Lower lobe of right lung (tissue), 2 donors: ENCODE data around the gene POFUT2. TPM values are rescaled to one million over a fixed set of nuclear protein-coding genes. Genes with fewer than 3 reads are reported as not detected.

ENCODE experiments used
- ATAC-seq, 2 donors: fragments of 200-7000 bp; cut with Tn5 transposase; one replicate each; pipeline ENCODE4 v1.9.1; 2020 to 2022; ENCODE audit warnings: mild to moderate bottlenecking in 2 of 2, moderate library complexity in 2 of 2
- DNase-seq: peaks from one replicate; pipeline ENCODE4 v3.0.0-alpha.2; 2020
- H3K27ac ChIP-seq: fragments of 200-600 bp; one replicate; pipeline ENCODE4 v1.8.0; 2022
- H3K27me3 ChIP-seq: fragments of 200-600 bp; one replicate; pipeline ENCODE4 v1.8.0; 2022; ENCODE audit warnings: low read depth
- H3K36me3 ChIP-seq: fragments of 200-600 bp; one replicate; pipeline ENCODE4 v1.8.0; 2022; ENCODE audit warnings: mild to moderate bottlenecking
- H3K4me1 ChIP-seq: fragments of 200-600 bp; one replicate; pipeline ENCODE4 v1.8.0; 2022
- H3K4me3 ChIP-seq: fragments of 200-600 bp; one replicate; pipeline ENCODE4 v1.8.0; 2022; ENCODE audit warnings: mild to moderate bottlenecking
- H3K9me3 ChIP-seq: fragments of 200-600 bp; one replicate; pipeline ENCODE4 v1.8.0; 2022
- CTCF ChIP-seq: fragments of 200-600 bp; IDR thresholded peaks from one replicate; pipeline ENCODE4 v1.8.0; 2022; ENCODE audit warnings: antibody characterized with exemption, mild to moderate bottlenecking
- intact Hi-C: fragments of 100-400 bp; cut with DNase I; formaldehyde crosslinking; loops from one replicate; pipeline ENCODE4 v1.11.0; 2022
- total RNA-seq: library from RNA; stranded (reverse); fragmentation: NEBNext Ultra II Directional; extraction: Animal tissue kit (Norgen Biotek cat#: 25700); gene quantifications from one replicate; pipeline ENCODE4 v1.2.1, GENCODE V29; 2021
- donor health status: DM: no; HTN: yes; CAD: no; lungs with severe emphysema.

The POFUT2 gene
- total RNA-seq, 1 donor from 2014 or later = 29.1 TPM

- Histone ChIP-seq H3K4me3 (no peak overlapping the region), H3K4me1 (peaks cover 5% of the 10 kb centered on the region), H3K36me3 (no peaks in the 10 kb centered on the region), H3K9me3 (no peaks in the 10 kb centered on the region), H3K27me3 (no peaks in the 10 kb centered on the region), H3K27ac (no peak overlapping the region)
- ATAC-seq (no peak), DNase-seq (peak; percentile 19)
- intact Hi-C loops = no loop called here
- no peak for TF ChIP-seq CTCF
These were observed 47.6 kb upstream of the POFUT2 start for GRCh38 chr21:45335151-45335760.

GRCh38 chr21:45334591-45335081 is 46.9 kb upstream of the POFUT2 start:
- Histone ChIP-seq H3K4me1 (peaks cover 10% of the 10 kb centered on the region), H3K4me3 (no peak overlapping the region), H3K36me3 (no peaks in the 10 kb centered on the region), H3K9me3 (no peaks in the 10 kb centered on the region), H3K27ac (no peak overlapping the region), H3K27me3 (no peaks in the 10 kb centered on the region)
- TF ChIP-seq CTCF = no peak
- intact Hi-C loops = no loop called here
- DNase-seq (peak; percentile 20), ATAC-seq (no peak)

GRCh38 chr21:45334134-45334533 is 46.4 kb upstream of the POFUT2 start:
- no peak for DNase-seq
- no peak for TF ChIP-seq CTCF
- ATAC-seq = no peak
- Histone ChIP-seq H3K27ac (no peak overlapping the region), H3K9me3 (no peaks in the 10 kb centered on the region), H3K4me3 (no peak overlapping the region), H3K4me1 (peaks cover 14% of the 10 kb centered on the region), H3K27me3 (no peaks in the 10 kb centered on the region), H3K36me3 (no peaks in the 10 kb centered on the region)
- intact Hi-C loops = no loop called here

- H3K4me3 ChIP-seq = no peak overlapping the region
- H3K27ac ChIP-seq = no peak overlapping the region
- no peaks in the 10 kb centered on the region for H3K9me3 ChIP-seq
- no peak for ATAC-seq
- intact Hi-C loops = no loop called here
- DNase-seq = peak; percentile 15
- H3K27me3 ChIP-seq = no peaks in the 10 kb centered on the region
- peaks cover 16% of the 10 kb centered on the region for H3K4me1 ChIP-seq
- H3K36me3 ChIP-seq = no peaks in the 10 kb centered on the region
- TF ChIP-seq CTCF = no peak
These were observed 46.0 kb upstream of the POFUT2 start for GRCh38 chr21:45333583-45334121.

DNA sequence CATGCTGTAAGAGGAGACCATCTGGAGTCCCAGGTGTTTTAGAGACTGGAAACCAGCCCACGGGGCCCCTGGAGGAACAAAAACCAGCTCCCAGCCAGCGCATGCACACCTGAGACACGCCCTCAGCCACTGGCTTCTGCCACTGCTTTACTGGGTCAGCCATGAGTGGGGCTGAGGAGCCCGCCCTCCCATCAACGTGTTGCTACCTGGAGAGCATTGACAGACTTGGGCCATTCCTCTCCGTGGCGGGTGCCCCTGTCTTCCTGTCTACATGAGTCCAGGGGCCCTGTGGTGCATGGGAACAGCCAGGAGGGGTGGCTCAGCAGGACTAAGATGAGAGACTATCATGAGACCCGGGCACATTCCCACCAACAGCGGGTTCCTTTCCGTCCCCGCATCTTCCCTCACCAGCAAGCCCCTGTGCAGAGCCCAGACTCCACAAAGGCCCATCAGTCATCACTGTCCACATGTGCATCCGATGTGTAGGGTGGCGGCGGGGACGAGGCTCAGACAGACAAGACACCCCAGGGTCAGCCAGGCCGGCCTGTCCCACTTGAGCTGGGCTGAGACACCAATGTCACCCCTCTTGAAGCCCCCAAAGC is 45.4 kb upstream of the POFUT2 start:
- intact Hi-C loops = no loop called here
- H3K36me3 ChIP-seq = no peaks in the 10 kb centered on the region
- H3K27ac ChIP-seq = no peak overlapping the region
- H3K9me3 ChIP-seq = no peaks in the 10 kb centered on the region
- ATAC-seq (no peak), DNase-seq (peak; percentile 46)
- no peaks in the 10 kb centered on the region for H3K27me3 ChIP-seq
- no peak overlapping the region for H3K4me3 ChIP-seq
- TF ChIP-seq CTCF = no peak
- peaks cover 16% of the 10 kb centered on the region for H3K4me1 ChIP-seq
